ENCODE results near the gene IRF7. TPM values are rescaled to one million over a fixed set of nuclear protein-coding genes. Genes with fewer than 3 reads are reported as not detected.
A peak's percentile ranks its signal among the peaks of the same experiment; 100 is the strongest.

The IRF7 gene
- total RNA-seq, 1 donor from 2014 or later, result 45.3 TPM

DNA sequence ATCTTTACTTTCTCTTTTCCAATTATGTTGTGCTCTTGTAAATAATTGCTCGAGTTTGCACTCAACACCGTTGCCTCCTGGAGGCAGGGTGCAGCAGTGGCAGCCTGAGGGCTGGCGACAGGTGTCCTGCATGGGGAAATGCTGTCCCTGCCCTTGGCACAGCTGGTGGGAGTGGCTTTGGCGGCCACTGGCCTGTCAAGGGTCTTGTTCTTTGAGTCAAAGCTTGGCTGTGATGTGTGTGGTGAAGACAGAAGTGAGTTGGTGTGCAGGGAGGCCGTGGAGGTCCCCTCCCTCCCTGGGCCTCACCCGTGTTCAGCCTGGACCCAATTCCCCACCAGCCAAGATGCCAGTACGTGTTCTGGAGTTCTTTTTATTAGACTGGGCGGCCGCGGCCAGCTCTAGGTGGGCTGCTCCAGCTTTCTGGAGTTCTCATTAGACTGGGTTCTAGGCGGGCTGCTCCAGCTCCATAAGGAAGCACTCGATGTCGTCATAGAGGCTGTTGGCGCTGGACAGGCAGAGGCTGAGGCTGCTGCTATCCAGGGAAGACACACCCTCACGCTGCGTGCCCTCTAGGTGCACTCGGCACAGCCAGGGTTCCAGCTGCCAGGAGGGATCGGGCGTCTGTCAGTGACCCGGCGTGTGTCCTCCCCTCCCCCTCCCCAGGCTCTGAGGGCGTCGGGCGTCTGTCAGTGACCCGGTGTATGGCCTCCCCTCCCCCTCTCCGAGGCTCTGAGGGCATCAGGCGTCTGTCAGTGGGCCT, 3.4 kb downstream of the IRF7 start:
- Mint-ChIP-seq H3K27ac (peak overlapping the region; percentile 68), H3K4me1 (peaks cover 20% of the 10 kb centered on the region), H3K36me3 (ENCODE audit: low read depth) (peaks cover 36% of the 10 kb centered on the region), H3K4me3 (peak overlapping the region; percentile 12), H3K27me3 (no peaks in the 10 kb centered on the region), H3K9me3 (no peaks in the 10 kb centered on the region)
- intact Hi-C loops (cut with micrococcal nuclease), result no loop called here
- peak; percentile 79 for DNase-seq

DNA sequence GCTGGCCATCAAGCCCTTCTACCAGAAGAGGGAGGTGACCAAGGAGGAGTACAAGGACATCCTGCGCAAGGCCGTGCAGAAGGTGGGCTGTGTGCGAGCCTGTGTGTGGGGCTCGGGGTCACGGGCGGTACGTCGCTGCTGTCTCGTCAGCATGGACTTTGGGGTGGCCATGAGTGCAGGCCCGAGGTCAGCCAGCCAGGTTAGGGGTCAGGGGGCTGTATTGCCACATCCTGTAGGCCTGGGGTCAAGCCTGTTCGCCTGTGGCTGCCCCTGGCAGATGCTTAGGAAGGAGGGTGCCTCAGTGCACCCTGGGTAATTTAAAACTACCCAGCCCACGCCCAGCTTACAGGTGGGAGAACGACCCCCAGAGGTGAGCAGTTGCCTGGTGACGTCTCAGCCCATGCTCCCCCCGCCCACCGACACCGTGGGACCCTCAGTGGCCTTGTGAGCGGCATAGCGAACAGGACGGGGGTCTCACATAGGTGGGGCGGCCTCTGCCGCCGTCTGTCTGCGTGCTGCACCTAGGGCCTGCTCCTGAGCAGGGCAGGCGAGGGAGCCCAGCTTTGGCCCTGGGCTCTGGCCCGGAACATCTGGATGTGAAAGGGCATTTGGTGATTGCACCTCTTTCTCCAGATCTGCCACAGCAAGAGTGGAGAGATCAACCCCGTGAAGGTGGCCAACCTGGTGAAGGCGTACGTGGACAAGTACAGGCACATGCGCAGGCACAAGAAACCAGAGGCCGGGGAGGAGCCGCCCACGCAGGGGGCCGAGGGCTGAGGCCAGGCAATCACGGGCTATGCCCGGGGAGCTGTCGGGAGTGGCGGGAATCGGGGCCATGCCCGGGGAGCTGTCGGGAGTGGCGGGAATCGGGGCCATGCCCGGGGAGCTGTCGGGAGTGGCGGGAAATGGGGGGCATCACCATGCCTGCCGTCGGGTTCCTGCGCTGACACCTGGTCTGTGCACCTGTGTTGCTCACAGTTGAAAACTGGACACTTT, 4.5 kb downstream of the IRF7 start:
- intact Hi-C loops (cut with micrococcal nuclease), result no loop called here
- Mint-ChIP-seq H3K27ac (no peak overlapping the region), H3K36me3 (ENCODE audit: low read depth) (peaks cover 44% of the 10 kb centered on the region), H3K9me3 (no peaks in the 10 kb centered on the region), H3K4me3 (no peak overlapping the region), H3K4me1 (peaks cover 17% of the 10 kb centered on the region), H3K27me3 (no peaks in the 10 kb centered on the region)
- peak; percentile 63 for DNase-seq

DNA sequence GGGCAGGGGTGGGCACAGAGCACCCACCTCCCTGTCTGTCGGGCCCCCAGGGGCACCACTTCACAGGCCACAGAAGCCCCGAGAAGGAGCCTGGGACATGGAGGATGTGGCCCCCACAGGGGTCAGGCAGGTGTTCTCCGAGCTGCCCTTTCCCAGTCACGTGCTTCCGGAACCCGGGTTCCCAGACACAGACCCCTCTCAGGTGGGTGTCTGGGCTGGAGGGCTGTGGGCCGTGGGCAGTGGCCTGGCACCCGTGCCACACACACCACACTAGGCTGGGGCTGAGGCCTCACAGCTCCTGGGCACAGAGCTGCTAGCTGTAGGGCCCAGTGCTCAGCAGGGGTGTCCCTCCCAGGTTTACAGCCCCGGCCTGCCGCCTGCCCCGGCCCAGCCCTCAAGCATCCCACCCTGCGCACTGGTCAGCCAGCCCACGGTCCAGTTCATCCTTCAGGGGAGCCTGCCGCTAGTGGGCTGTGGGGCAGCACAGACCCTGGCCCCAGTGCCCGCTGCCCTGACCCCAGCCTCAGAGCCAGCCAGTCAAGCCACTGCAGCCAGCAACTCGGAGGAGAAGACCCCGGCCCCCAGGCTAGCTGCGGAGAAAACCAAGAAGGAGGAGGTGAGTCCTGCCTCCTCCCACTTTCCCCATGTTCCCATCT, 5.5 kb downstream of the IRF7 start:
- peaks cover 14% of the 10 kb centered on the region for H3K4me1 Mint-ChIP-seq
- no peaks in the 10 kb centered on the region for H3K9me3 Mint-ChIP-seq
- H3K27ac Mint-ChIP-seq, result no peak overlapping the region
- intact Hi-C loops (cut with micrococcal nuclease), result no loop called here
- H3K27me3 Mint-ChIP-seq, result no peaks in the 10 kb centered on the region
- H3K4me3 Mint-ChIP-seq, result no peak overlapping the region
- peak; percentile 58 for DNase-seq
- H3K36me3 Mint-ChIP-seq (ENCODE audit: low read depth), result peaks cover 42% of the 10 kb centered on the region

GRCh38 chr11:609341-609811, 6.4 kb downstream of the IRF7 start:
- peaks cover 11% of the 10 kb centered on the region for H3K4me1 Mint-ChIP-seq

DNA sequence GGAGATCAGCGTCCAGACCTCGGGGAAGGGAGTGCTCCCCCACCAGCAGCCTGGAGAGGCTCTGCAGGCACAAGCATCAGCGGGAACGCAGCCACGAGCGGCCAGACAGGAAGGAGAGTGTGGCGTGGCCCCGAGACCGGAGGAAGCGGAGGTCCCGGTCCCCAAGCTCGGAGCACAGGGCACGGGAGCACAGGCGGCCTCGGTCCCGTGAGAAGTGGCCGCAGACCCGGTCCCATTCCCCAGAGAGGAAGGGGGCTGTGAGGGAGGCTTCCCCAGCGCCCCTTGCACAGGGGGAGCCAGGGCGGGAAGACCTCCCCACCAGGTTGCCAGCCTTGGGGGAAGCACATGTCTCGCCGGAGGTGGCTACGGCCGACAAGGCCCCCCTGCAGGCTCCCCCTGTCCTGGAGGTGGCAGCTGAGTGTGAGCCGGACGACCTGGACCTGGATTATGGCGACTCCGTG, 6.9 kb downstream of the IRF7 start:
- no peaks in the 10 kb centered on the region for H3K27me3 Mint-ChIP-seq
- no peak overlapping the region for H3K4me3 Mint-ChIP-seq
- no peaks in the 10 kb centered on the region for H3K9me3 Mint-ChIP-seq
- no peak overlapping the region for H3K27ac Mint-ChIP-seq
- peaks cover 7% of the 10 kb centered on the region for H3K4me1 Mint-ChIP-seq
- H3K36me3 Mint-ChIP-seq (ENCODE audit: low read depth), result peaks cover 46% of the 10 kb centered on the region
- intact Hi-C loops (cut with micrococcal nuclease), result no loop called here
- DNase-seq, result no peak

More at GRCh38 chr11:609341-609811, 6.4 kb downstream of the IRF7 start:
- Mint-ChIP-seq H3K36me3 (ENCODE audit: low read depth) (peaks cover 46% of the 10 kb centered on the region), H3K9me3 (no peaks in the 10 kb centered on the region), H3K4me3 (no peak overlapping the region), H3K27me3 (no peaks in the 10 kb centered on the region), H3K27ac (no peak overlapping the region)
- DNase-seq, result no peak
- intact Hi-C loops (cut with micrococcal nuclease), result no loop called here

GRCh38 chr11:607971-608659, 7.6 kb downstream of the IRF7 start:
- Mint-ChIP-seq H3K9me3 (no peaks in the 10 kb centered on the region), H3K36me3 (ENCODE audit: low read depth) (peaks cover 47% of the 10 kb centered on the region), H3K4me3 (no peak overlapping the region), H3K27me3 (no peaks in the 10 kb centered on the region), H3K4me1 (peaks cover 6% of the 10 kb centered on the region), H3K27ac (no peak overlapping the region)
- intact Hi-C loops (cut with micrococcal nuclease), result no loop called here
- DNase-seq, result peak; percentile 56

DNA sequence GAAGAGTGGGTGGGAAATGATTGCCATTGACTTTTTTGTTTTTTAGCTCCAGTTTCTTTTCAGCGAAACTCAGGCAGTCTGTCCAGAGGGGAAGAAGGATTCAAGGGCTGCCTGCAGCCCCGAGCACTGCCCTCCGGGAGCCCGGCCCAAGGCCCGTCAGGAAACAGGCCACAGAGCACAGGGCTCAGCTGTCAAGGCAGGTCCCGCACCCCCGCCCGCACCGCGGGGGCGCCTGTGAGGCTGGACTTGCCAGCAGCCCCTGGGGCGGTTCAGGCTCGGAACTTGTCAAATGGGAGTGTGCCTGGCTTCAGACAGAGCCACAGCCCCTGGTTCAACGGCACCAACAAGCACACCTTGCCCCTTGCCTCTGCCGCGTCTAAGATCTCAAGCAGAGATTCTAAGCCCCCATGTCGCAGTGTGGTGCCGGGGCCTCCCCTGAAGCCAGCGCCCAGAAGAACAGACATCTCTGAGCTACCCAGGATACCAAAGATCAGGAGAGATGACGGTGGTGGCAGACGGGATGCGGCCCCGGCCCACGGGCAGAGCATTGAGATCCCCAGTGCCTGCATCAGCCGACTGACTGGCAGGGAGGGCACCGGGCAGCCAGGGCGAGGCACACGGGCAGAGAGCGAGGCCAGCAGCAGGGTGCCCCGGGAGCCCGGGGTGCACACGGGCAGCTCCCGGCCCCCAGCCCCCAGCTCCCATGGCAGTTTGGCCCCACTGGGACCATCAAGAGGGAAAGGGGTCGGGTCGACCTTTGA, 8.6 kb downstream of the IRF7 start:
- intact Hi-C loops (cut with micrococcal nuclease), result no loop called here
- peak; percentile 56 for DNase-seq
- no peaks in the 10 kb centered on the region for H3K9me3 Mint-ChIP-seq
- peaks cover 4% of the 10 kb centered on the region for H3K4me1 Mint-ChIP-seq
- no peak overlapping the region for H3K4me3 Mint-ChIP-seq
- H3K27me3 Mint-ChIP-seq, result no peaks in the 10 kb centered on the region
- H3K36me3 Mint-ChIP-seq (ENCODE audit: low read depth), result peaks cover 44% of the 10 kb centered on the region
- H3K27ac Mint-ChIP-seq, result no peak overlapping the region

- intact Hi-C loops (cut with micrococcal nuclease), result no loop called here
- DNase-seq, result no peak
- H3K36me3 Mint-ChIP-seq (ENCODE audit: low read depth), result peaks cover 41% of the 10 kb centered on the region
- no peak overlapping the region for H3K27ac Mint-ChIP-seq
- H3K4me3 Mint-ChIP-seq, result no peak overlapping the region
- no peaks in the 10 kb centered on the region for H3K27me3 Mint-ChIP-seq
- H3K9me3 Mint-ChIP-seq, result no peaks in the 10 kb centered on the region
- H3K4me1 Mint-ChIP-seq, result peaks cover 2% of the 10 kb centered on the region
These were observed 9.5 kb downstream of the IRF7 start for GRCh38 chr11:606245-606644.

- peaks cover 38% of the 10 kb centered on the region for H3K36me3 Mint-ChIP-seq (ENCODE audit: low read depth)
- no peak overlapping the region for H3K27ac Mint-ChIP-seq
- peaks cover 2% of the 10 kb centered on the region for H3K4me1 Mint-ChIP-seq
- no peaks in the 10 kb centered on the region for H3K9me3 Mint-ChIP-seq
- intact Hi-C loops (cut with micrococcal nuclease), result no loop called here
- H3K27me3 Mint-ChIP-seq, result no peaks in the 10 kb centered on the region
- no peak overlapping the region for H3K4me3 Mint-ChIP-seq
- DNase-seq, result no peak
These were observed 10.2 kb downstream of the IRF7 start for GRCh38 chr11:605286-606129.

- intact Hi-C loops (cut with micrococcal nuclease), result no loop called here
- peaks cover 42% of the 10 kb centered on the region for H3K36me3 Mint-ChIP-seq (ENCODE audit: low read depth)
- H3K9me3 Mint-ChIP-seq, result no peaks in the 10 kb centered on the region
- no peaks in the 10 kb centered on the region for H3K27me3 Mint-ChIP-seq
- H3K27ac Mint-ChIP-seq, result no peak overlapping the region
- no peak for DNase-seq
- peaks cover 2% of the 10 kb centered on the region for H3K4me1 Mint-ChIP-seq
- no peak overlapping the region for H3K4me3 Mint-ChIP-seq
These were observed 12.6 kb downstream of the IRF7 start for GRCh38 chr11:603154-603553.

DNA sequence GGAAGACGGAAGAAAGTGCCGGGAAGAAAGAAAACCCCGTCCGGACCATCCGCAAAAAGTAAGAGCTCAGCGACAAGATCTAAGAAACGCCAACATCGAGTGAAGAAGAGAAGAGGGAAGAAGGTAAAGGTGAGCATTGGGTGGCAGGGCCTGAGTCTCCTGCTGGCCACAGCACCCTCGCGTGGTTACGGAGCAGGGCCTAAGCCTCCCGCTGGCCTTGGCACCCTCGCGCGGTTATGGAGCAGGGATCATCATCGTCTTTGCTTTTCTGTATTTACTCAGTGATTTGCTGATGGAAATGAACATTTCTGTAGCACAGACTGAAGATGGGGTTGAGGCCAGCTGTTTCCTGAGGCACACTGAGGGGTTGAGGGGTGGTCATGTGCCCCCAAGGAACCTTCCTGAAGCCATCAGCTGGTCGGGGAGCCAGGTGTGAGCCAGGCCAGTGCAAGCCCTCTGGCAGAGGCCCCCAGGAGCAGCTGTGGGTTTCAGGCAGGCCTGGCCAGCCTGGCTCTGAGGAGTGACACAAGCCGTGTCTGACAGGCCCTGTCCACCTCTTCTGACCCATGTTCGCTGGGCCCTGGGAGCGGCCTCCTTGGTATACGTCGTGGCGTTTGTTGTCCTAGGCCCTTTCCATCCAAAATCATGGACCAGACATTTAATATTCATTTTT, 14.0 kb downstream of the IRF7 start:
- Mint-ChIP-seq H3K27me3 (no peaks in the 10 kb centered on the region), H3K36me3 (ENCODE audit: low read depth) (peaks cover 42% of the 10 kb centered on the region), H3K4me3 (no peak overlapping the region), H3K9me3 (no peaks in the 10 kb centered on the region), H3K4me1 (peaks cover 5% of the 10 kb centered on the region), H3K27ac (no peak overlapping the region)
- no peak for DNase-seq
- intact Hi-C loops (cut with micrococcal nuclease), result no loop called here
